HL-60/S4 (cell line): Measurements from ENCODE around the gene OTOP2.
"Not testable (repeated sequence)": the region's sequence is repeated elsewhere in the genome, so short reads cannot be mapped to it uniquely, and the experiment has no call there.

Experiments
- in situ Hi-C: fragments of 300-500 bp; cut with MboI; formaldehyde crosslinking; loops from 2 replicates; pipeline ENCODE4 v1.14.3; 2022; ENCODE audit warnings: low sequenced_read_pairs

The OTOP2 gene

DNA sequence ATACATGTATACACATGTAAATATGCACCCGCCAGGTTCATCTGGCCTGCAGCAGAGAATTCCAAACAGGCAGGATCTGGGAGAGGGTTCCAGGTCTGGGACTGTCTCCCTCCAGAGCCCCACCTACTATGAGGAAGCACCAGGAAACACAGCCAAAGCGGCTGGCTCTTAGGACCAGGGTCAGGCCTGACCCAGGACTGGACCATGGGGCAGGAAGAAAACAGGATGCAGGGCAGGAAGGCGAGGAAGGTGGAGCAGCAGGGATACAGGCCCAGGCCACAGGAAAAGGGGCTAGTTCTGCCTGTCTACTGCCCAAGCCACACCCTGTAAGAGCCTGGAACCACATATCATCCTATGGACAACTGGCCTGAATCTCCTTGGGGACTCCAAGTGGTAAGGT lies 46.3 kb downstream of the OTOP2 start:
- in situ Hi-C loops, result no loop called here

DNA sequence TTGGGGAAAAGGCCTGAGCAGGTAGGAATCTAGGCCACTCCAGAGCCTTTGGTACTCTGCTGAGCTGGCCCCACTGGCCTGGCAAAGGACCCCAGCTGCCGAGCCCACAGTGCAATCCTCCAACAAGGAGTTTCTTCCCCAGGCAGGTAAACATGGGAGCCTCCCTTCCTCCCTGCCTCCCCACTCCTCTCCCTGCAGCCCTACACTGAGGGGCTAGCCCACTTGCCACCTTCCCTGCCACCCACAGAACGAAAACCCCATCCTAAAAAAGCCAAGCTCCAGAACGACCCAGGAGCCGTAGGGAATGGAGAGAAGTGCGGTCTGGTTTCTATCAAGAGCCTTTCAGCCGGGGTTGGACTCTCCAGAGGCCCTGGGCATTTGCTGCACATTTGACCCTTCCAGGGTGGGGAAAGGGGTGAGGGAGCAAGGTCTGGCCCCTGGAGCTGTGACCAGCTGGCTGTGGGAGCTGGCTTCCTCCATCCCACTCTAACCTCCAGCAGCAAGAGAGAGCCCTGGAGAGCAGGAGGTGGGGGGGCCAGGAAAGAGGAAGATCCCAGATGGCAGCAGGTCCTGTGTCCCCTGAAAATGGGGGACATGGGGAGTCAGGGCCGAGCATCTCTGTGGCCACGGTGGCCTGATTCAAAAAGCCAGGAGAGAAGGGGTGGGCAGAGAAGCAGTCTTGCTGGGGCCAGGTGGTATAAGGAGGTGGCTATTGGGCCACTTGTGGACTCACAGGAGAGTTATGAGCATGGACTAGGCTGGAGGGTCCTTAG lies 47.2 kb downstream of the OTOP2 start:
- in situ Hi-C loops, result no loop called here

DNA sequence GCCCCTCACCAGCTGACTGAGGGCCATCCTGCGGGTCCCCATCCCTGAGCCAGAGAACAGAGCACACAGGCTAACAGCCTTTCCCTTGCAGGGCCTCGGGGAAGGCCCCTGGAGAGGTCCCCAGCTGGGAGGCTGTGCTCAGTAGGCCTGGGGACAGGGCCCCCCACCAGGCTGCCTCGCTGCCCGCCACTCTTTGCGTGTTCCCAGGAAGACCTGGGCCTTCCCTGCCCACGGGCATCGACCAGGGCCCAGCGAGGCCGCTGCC lies 47.7 kb downstream of the OTOP2 start:
- in situ Hi-C loops, result no loop called here

DNA sequence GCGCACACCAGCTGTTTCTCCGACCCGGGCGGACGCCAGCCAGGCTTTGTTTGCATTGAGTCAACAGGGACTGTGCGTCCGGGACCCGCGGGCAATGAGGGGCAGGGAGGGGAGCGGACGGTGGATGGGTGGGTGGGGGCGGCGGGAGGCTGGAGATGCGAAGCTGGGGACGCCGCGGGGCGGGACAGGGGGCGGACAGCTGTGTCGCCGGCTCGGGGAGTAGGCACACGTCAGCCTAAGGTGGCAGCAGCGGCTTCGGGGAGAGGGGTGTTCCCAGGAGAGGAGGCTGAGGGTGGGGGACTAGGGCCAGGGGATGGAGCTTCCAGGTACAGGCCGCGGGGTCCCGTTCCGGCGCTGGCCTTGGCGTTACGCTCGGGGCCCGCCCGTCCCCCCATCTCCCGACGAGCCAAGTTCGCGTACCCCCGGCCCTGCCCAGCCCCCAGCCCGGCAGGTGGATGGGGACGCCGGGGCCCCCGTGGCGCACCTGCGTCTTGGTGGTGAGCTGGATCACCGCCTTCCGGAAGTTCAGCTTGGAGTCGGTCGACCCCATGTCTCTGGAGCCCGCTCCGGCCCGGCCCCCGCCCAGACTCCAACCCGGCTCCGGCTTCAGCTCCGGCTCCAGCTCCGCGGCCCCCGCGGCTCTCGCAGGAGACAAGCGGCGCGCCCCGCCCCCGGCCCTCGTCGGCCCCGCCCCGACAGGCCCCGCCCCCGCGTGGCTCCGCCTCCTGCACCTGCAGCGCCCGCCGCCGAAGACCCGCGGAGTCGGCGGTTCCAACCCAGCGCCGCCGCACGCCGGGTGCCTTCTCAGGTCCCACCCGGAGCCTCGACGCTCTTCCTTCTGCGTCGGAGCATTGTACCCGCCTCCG lies 48.3 kb downstream of the OTOP2 start, which contains the start of gene HID1:
HID1 (minus strand) TSS at position 653 of the 866 bp plus-strand sequence; CDS start at position 550, 103 bp downstream.
- in situ Hi-C loops, result no loop called here

DNA sequence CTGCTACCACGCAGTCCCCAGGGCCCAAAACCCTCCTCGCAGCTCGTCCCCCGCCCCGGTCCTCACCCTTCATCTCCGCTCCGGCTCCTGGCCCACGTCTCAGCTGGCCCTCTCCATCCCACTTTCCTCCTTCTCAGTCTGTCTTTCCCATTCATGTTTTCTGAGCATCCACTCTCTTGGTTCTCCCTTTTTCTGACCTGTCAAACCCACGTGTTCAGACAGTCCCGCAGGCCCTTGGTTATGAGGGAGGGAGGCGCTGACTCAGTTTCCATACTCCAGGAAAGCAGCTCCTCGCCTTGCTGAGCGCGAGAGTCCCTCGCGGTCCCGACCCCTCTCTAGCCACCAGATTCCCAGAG lies 48.9 kb downstream of the OTOP2 start:
- in situ Hi-C loops, result no loop called here

DNA sequence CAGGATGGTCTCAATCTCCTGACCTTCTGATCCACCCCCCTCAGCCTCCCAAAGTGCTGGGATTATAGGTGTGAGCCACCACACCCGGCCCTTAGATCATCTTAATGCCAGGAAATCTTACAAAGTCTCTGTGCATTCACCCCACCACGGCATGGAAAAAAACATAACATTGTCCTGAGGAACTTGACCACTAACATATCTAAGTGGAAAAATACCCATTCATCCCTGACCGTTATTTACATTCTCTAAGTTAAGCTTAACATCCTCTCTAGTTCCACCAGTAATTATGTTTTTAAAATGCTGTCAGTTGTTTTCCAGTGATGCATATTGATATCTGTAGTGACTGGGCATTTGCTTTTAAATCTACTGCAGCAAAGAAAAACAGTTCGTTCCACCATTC lies 51.9 kb downstream of the OTOP2 start:
- in situ Hi-C loops, result no loop called here

DNA sequence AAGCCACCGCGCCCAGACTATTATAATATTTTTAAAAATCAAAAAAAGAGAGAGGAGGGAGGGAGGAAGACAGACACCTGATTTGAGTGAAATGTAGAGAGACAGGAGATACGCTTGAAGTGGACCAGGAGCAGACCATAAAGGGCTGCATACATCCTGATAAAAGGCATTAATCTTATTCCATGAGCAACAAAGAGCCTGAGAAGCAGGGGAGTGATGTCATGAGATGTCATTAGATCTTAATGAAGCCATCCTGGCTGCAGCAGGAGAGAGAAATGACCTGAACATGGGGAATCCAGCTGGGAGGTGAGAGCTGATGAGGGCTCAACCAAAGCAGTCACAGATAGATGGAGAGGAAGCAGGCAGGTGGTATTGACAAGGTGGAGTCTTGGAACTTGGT lies 53.7 kb downstream of the OTOP2 start:
- in situ Hi-C loops, result no loop called here

DNA sequence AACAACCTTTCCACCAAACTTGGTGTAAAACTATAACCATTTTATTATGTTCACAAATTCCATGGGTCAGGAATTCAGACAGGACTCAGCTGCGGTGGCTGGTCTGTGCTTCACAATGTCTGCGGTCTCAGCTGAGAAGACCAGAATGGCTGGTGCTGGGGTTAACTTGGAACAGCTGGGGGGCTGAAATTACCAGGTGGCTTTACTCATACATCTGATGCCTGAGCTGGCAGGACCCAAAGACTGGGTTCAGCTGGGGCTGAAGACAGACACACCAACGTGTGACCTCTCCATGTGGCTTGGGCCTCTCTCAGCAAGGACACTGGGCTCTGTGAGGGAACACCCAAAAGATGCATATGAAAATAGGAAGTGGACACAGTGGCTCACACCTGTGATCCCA lies 54.2 kb downstream of the OTOP2 start:
- in situ Hi-C loops, result no loop called here

DNA sequence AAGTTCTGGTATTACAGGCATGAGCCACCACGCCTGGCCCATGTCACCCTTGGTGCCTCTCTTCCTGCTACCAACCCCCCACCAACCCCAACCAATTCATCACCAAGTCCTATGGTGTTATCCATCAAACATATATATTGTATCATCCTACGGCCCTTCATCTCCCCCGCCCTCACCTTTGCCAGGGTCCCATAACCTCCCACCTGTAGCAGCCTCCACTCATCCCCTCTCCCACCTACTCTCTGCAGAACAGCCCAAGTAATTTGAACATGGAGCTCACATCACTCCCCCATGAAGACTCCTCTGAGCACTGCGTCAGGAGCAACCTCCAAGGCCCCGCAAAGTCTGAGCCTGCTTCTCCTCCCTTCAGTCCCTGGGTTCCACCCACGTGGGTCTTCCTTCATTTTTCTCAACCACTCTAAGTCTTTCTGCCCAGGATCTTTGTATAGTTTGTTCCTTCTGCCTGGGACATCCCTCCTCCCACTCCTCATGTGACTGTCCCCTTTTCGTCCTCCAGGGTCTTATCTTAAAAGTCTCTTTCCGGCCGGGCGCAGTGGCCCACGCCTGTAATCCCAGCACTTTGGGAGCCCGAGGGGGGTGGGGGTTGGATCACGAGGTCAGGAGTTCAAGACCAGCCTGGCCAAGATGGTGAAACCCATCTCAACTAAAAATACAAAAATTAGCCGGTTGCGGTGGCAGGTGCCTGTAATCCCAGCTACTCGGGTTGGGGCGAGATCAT lies 55.5 kb downstream of the OTOP2 start:
- in situ Hi-C loops, result no loop called here

DNA sequence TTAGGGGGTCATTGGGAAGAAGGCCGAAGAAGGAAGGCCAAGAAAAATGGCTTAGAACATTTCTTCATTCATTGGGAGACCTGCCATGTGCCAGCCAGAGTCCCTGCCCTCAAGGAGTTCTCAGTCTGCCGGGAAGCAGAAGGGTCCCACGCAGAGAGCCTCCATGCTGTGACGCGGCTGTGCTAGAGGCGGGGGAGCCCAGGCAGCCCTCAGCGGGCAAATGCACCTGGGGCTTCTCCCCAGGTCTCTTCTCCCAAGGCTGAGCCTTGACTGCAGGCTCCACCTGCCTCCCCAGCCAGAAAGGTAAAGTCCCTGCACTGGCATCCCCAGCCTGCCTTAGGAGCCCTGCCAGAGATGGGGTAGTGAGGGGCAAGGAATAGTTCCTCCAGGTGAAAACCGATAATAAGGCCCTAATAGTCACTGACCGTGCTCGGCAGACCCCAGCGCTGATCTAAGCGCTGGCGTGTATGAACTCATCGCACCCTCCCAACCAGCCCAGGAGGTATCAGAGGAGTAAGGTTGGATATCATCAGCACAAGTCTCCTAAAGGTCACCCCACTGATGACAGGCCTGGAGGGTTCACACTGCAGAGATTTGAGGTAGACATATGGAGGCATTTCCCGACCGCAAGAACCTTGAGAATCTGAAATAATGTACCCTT lies 57.4 kb downstream of the OTOP2 start:
- in situ Hi-C loops, result no loop called here

DNA sequence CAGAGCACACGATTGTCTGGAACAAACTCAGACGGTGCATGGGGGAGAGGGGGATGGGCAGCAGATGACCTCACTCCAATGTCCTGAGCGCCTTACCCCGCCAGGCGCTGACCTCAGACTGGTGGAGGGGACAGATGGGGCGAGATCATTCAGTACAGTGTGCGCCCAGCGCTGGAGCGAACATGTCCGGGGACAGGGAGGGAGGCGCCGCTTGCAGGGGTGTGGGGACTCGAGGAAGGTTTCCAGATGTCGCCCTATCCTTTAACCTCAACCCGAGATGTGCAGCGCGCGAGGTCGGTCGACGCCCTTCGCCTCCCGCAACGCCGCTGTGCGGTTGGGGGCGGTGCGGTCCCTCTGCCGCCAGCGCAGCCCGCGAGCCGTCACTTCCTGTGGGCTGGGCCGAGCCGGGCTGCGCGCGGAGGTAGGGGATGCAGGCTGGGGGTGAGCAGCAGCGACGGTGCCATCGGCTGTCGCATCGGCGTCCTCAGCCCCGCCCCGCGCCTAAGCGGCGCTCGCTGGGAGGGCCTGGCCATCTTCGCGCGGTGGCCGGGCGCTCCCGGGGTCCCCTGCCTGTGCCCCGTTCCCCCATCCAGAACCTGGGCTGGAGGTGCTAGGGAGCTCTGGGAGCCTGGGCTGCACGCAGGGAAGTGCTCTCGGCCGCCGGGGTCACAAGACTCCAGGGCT lies 58.0 kb downstream of the OTOP2 start:
- in situ Hi-C loops, result no loop called here

DNA sequence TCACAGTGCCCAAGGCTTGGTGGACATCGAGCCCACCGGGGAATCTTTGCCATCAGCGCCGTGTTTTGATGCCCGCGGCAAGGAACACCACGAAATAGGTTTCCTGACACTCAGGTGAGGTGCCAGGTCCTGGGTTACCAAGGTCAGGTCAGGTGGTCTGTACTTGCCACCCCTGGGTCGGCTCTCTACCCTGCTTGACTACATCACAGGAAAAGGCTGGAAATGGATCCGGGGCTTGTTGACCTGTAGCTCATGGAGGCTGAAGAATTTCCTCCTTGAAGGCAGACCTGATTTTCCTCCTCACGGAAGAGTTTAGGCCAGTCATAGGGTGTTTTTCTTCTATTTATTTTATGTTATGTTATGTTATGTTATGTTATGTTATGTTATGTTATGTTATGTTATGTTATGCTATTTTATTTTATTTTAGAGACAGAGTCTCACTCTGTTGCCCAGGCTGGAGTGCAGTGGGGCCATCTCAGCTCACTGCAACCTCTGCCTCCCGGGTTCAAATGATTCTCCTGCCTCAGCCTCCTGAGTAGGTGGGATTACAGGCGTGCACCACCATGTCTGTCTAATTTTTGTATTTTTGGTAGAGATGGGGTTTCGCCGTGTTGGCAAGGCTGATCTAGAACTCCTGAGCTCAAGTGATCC lies 58.7 kb downstream of the OTOP2 start:
- in situ Hi-C loops, result not testable (repeated sequence)
